ENCODE data around the gene ROBO3. TPM values are rescaled to one million over a fixed set of nuclear protein-coding genes. Genes with fewer than 3 reads are reported as not detected.

The ROBO3 gene
- total and polyA plus RNA-seq, 2 donors (not counting 3 experiments of a cell fraction or from before 2014, with no cell fraction given) = 27.1 to 65.4 TPM

DNA sequence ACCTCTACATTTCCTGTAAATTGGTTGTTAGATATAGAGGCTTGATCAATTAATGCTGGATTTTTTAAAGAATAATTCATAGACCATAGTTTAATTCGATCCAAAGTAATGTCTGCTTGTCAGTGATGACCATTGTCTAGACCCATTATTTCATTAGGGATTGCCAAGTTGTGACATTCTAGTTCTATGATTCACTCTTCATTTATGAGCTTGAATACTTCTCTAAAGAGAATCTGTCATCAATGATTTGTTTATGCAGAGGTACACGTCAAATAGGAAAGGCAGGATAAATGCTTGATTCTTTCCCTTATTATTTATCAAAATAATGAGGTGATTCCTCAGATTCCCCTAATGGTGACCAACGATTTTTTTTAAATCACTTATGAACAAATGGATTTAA lies 24.0 kb upstream of the ROBO3 start:
- no peak for DNase-seq (ENCODE audit: low read depth, low spot score)
- intact Hi-C loops (cut with micrococcal nuclease) = loop anchor here (2.0 kb wide), 1 partner anchor 58 kb away; no protein-coding TSS in a partner anchor
- dilution Hi-C loops (cut with MboI; ENCODE audit: extremely low pct_ligation_motif_present, low sequenced_read_pairs) = no loop called here
- Histone ChIP-seq H3K9me3 (replicated peaks; ENCODE audit: control insufficient read depth, insufficient read depth, low read length) (no peaks in the 10 kb centered on the region), H4K20me1 (replicated peaks; ENCODE audit: control insufficient read depth, extremely low read depth, insufficient read depth, low read length) (no peaks in the 10 kb centered on the region), H3K79me2 (ENCODE audit: control insufficient read depth, insufficient read depth, low read length) (no peaks in the 10 kb centered on the region), H3K9ac (replicated peaks; ENCODE audit: extremely low read depth, insufficient read depth, low read length) (no peak overlapping the region), H3K27me3 (ENCODE audit: control insufficient read depth in 2 of 2, insufficient read depth in 2 of 2, low read length in 2 of 2) (peaks cover 72 to 85% of the 10 kb centered on the region in 2 experiments), H3K4me2 (ENCODE audit: insufficient read depth, low read length) (no peak overlapping the region), H3K4me3 (replicated peaks in 1 of 3; ENCODE audit: insufficient read depth in 1 of 3, low read depth in 1 of 3, low read length in 3 of 3) (no peak overlapping the region), H3K36me3 (ENCODE audit: control insufficient read depth in 2 of 2, extremely low read depth in 1 of 2, insufficient read depth in 2 of 2, low read length in 2 of 2) (no peaks in the 10 kb centered on the region), H3K27ac (ENCODE audit: insufficient read depth, low read depth, low read length) (no peak overlapping the region), H2AFZ (ENCODE audit: low read depth, low read length) (no peak overlapping the region), H3K4me1 (ENCODE audit: control insufficient read depth, extremely low read depth, insufficient read depth, low read length) (peaks cover 7% of the 10 kb centered on the region), H3K9me1 (replicated peaks; ENCODE audit: control insufficient read depth, extremely low read depth, insufficient read depth, low read length) (no peaks in the 10 kb centered on the region)
- CTCF ChIA-PET = interaction anchor here (1.6 to 5.1 kb wide), 3 partner anchors 25 to 172 kb away, joined by 4 to 26 read pairs (median 8); no protein-coding TSS in a partner anchor
- POLR2A ChIA-PET = no interaction called here
- no TSS peak for BruUV-seq (replicated peaks)
- no peak for FAIRE-seq
- no peak for TF ChIP-seq EZH2 (IDR thresholded peaks at IDR 0.05; ENCODE audit: borderline replicate concordance, low read depth, low read length, severe bottlenecking)
- TF ChIP-seq JUN (IDR thresholded peaks at IDR 0.05; ENCODE audit: borderline replicate concordance, insufficient read depth, insufficient read length, low read depth) = no peak
- TF ChIP-seq, protein P1, sequence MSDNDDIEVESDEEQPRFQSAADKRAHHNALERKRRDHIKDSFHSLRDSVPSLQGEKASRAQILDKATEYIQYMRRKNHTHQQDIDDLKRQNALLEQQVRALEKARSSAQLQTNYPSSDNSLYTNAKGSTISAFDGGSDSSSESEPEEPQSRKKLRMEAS (IDR thresholded peaks at IDR 0.05; ENCODE audit: insufficient read depth, insufficient read length) = no peak
- TF ChIP-seq MYC (IDR thresholded peaks at IDR 0.05; ENCODE audit: low read depth, low read length) = no peak
- TF ChIP-seq GATA2 (IDR thresholded peaks at IDR 0.05; ENCODE audit: insufficient read depth, insufficient read length, low read depth, low read length) = no peak
- TF ChIP-seq POLR2AphosphoS5 (IDR thresholded peaks at IDR 0.05; ENCODE audit: insufficient read depth, low read depth, low read length) = no peak

DNA sequence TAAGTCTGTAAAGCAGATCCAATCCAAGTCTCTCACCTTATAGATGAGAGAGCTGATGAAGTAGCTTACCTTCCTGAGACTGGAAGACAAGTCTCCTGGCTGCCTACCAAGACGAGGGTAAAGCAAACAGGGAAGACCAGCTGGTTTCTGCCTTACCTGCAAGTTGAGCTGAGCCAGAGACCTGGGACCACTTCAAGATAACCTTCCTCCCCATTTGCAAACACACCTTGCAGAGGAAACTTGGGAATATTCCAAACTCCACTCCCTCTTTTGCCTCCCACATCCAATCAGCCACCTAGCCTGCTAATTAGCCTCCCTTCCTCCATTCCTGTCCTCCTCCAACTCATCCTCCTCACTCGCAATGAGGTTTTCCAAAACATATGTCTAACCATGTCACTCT lies 23.4 kb upstream of the ROBO3 start:
- ChIA-PET POLR2A (no interaction called here), CTCF (interaction anchor here (1.6 to 5.1 kb wide), 3 partner anchors 25 to 173 kb away, joined by 4 to 26 read pairs (median 8); no protein-coding TSS in a partner anchor)
- no peaks in the 10 kb centered on the region for H3K79me2 ChIP-seq (ENCODE audit: control insufficient read depth, insufficient read depth, low read length)
- peaks cover 76 to 91% of the 10 kb centered on the region in 2 experiments for H3K27me3 ChIP-seq (ENCODE audit: control insufficient read depth in 2 of 2, insufficient read depth in 2 of 2, low read length in 2 of 2)
- H2AFZ ChIP-seq (ENCODE audit: low read depth, low read length) = no peak overlapping the region
- no peaks in the 10 kb centered on the region for H3K9me1 ChIP-seq (replicated peaks; ENCODE audit: control insufficient read depth, extremely low read depth, insufficient read depth, low read length)
- FAIRE-seq = no peak
- no TSS peak for BruUV-seq (replicated peaks)
- dilution Hi-C loops (cut with MboI; ENCODE audit: extremely low pct_ligation_motif_present, low sequenced_read_pairs) (no loop called here), intact Hi-C loops (cut with micrococcal nuclease) (loop anchor here (2.0 kb wide), 1 partner anchor 57 kb away; no protein-coding TSS in a partner anchor)
- H3K4me3 ChIP-seq (replicated peaks in 1 of 3; ENCODE audit: insufficient read depth in 1 of 3, low read depth in 1 of 3, low read length in 3 of 3) = no peak overlapping the region
- H4K20me1 ChIP-seq (replicated peaks; ENCODE audit: control insufficient read depth, extremely low read depth, insufficient read depth, low read length) = no peaks in the 10 kb centered on the region
- H3K36me3 ChIP-seq (ENCODE audit: control insufficient read depth in 2 of 2, extremely low read depth in 1 of 2, insufficient read depth in 2 of 2, low read length in 2 of 2) = no peaks in the 10 kb centered on the region
- no peaks in the 10 kb centered on the region for H3K9me3 ChIP-seq (replicated peaks; ENCODE audit: control insufficient read depth, insufficient read depth, low read length)
- no peak for DNase-seq (ENCODE audit: low read depth, low spot score)
- no peak for TF ChIP-seq FOS (IDR thresholded peaks at IDR 0.05; ENCODE audit: borderline replicate concordance, insufficient read depth, low read length)
- TF ChIP-seq EZH2 (IDR thresholded peaks at IDR 0.05; ENCODE audit: borderline replicate concordance, low read depth, low read length, severe bottlenecking) = no peak
- TF ChIP-seq POLR2A (IDR thresholded peaks at IDR 0.05; ENCODE audit: low read depth, low read length) = no peak
- TF ChIP-seq MYC (IDR thresholded peaks at IDR 0.05; ENCODE audit: low read depth, low read length) = no peak
- TF ChIP-seq, protein P2, sequence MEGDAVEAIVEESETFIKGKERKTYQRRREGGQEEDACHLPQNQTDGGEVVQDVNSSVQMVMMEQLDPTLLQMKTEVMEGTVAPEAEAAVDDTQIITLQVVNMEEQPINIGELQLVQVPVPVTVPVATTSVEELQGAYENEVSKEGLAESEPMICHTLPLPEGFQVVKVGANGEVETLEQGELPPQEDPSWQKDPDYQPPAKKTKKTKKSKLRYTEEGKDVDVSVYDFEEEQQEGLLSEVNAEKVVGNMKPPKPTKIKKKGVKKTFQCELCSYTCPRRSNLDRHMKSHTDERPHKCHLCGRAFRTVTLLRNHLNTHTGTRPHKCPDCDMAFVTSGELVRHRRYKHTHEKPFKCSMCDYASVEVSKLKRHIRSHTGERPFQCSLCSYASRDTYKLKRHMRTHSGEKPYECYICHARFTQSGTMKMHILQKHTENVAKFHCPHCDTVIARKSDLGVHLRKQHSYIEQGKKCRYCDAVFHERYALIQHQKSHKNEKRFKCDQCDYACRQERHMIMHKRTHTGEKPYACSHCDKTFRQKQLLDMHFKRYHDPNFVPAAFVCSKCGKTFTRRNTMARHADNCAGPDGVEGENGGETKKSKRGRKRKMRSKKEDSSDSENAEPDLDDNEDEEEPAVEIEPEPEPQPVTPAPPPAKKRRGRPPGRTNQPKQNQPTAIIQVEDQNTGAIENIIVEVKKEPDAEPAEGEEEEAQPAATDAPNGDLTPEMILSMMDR (IDR thresholded peaks at IDR 0.05; ENCODE audit: extremely low read depth in 1 of 2, insufficient read depth in 1 of 2, low read depth in 1 of 2, low read length in 2 of 2) = no peak
- TF ChIP-seq, protein P1 (IDR thresholded peaks at IDR 0.05; ENCODE audit: insufficient read depth, insufficient read length) = no peak
- no peak for TF ChIP-seq JUN (IDR thresholded peaks at IDR 0.05; ENCODE audit: borderline replicate concordance, insufficient read depth, insufficient read length, low read depth)
- TF ChIP-seq GATA2 (IDR thresholded peaks at IDR 0.05; ENCODE audit: insufficient read depth, insufficient read length, low read depth, low read length) = no peak
- TF ChIP-seq POLR2AphosphoS5 (IDR thresholded peaks at IDR 0.05; ENCODE audit: insufficient read depth, low read depth, low read length) = no peak
- H3K27ac ChIP-seq (ENCODE audit: insufficient read depth, low read depth, low read length) = no peak overlapping the region
- no peak overlapping the region for H3K4me2 ChIP-seq (ENCODE audit: insufficient read depth, low read length)
- no peak overlapping the region for H3K9ac ChIP-seq (replicated peaks; ENCODE audit: extremely low read depth, insufficient read depth, low read length)
- H3K4me1 ChIP-seq (ENCODE audit: control insufficient read depth, extremely low read depth, insufficient read depth, low read length) = peaks cover 4% of the 10 kb centered on the region
